Activated CD4-positive, alpha-beta memory T cell treated with anti-CD3 and anti-CD28 coated beads for 36 hours (primary cell): ENCODE results near the gene MRPL51. TPM values are rescaled to one million over a fixed set of nuclear protein-coding genes. Genes with fewer than 3 reads are reported as not detected.
A peak's percentile ranks its signal among the peaks of the same experiment; 100 is the strongest.
"Not testable (repeated sequence)": the region's sequence is repeated elsewhere in the genome, so short reads cannot be mapped to it uniquely, and the experiment has no call there.

Experiments used
- CTCF ChIA-PET: fragments of 350-600 bp; sonication (Branson Sonifier 250); formaldehyde crosslinking; loops from one replicate; lab custom pipeline; 2021; ENCODE audit warnings: antibody characterized with exemption, inconsistent platforms; lab: Charles Lee
- POLR2A ChIA-PET: fragments of 350-600 bp; sonication (Branson Sonifier 250); formaldehyde crosslinking; loops from one replicate; lab custom pipeline; 2021; ENCODE audit warnings: antibody characterized with exemption; lab: Charles Lee
- DNase-seq: peaks from one replicate; pipeline ENCODE4 v3.0.0-alpha.2; 2020
- H3K27ac Mint-ChIP-seq: one replicate; pipeline ENCODE4 v1.8.0; 2021; ENCODE audit warnings: mixed read lengths
- H3K27me3 Mint-ChIP-seq: one replicate; pipeline ENCODE4 v1.8.0; 2021; ENCODE audit warnings: mixed read lengths
- H3K36me3 Mint-ChIP-seq: one replicate; pipeline ENCODE4 v1.8.0; 2021; ENCODE audit warnings: mixed read lengths
- H3K4me1 Mint-ChIP-seq: one replicate; pipeline ENCODE4 v1.8.0; 2021; ENCODE audit warnings: low read depth, mixed read lengths
- H3K4me3 Mint-ChIP-seq: one replicate; pipeline ENCODE4 v1.8.0; 2021; ENCODE audit warnings: mild to moderate bottlenecking, mixed read lengths
- H3K9me3 Mint-ChIP-seq: one replicate; pipeline ENCODE4 v1.8.0; 2021; ENCODE audit warnings: mixed read lengths
- intact Hi-C: fragments of 100-400 bp; cut with micrococcal nuclease; formaldehyde crosslinking; loops from one replicate; pipeline ENCODE4 v1.15.1; 2023
- total RNA-seq, 2 experiments: library from RNA; stranded (reverse); gene quantifications; one replicate each; pipeline ENCODE4 v1.2.3, GENCODE V29; 2021

Gene MRPL51
- total RNA-seq, 2 experiments from 2014 or later: 289 to 312 TPM

GRCh38 chr12:6467571-6468282, 25.3 kb downstream of the MRPL51 start:
- Mint-ChIP-seq H3K4me1 (peaks cover 78% of the 10 kb centered on the region), H3K4me3 (peak overlapping the region; percentile 88), H3K36me3 (peaks cover 57% of the 10 kb centered on the region), H3K27ac (peak overlapping the region; percentile 89)
- H3K9me3 Mint-ChIP-seq, intact Hi-C loops, DNase-seq, H3K27me3 Mint-ChIP-seq: not testable (repeated sequence)
- POLR2A ChIA-PET: interaction anchor here (0.8 to 5.6 kb wide), 5 partner anchors 10 to 69 kb away, joined by 4 to 71 read pairs (median 34); partner anchors contain the start of genes GAPDH and TAPBPL
- CTCF ChIA-PET: interaction anchor here (0.7 to 4.3 kb wide), 3 partner anchors 44 to 137 kb away, joined by 3 to 59 read pairs (median 4); no protein-coding TSS in a partner anchor

- not testable (repeated sequence) for H3K27me3 Mint-ChIP-seq
Measured at GRCh38 chr12:6466751-6467150, 26.3 kb downstream of the MRPL51 start.

GRCh38 chr12:6466184-6466573, 26.9 kb downstream of the MRPL51 start:
- POLR2A ChIA-PET: interaction anchor here (0.7 to 2.2 kb wide), 10 partner anchors 10 to 71 kb away, joined by 3 to 16 read pairs (median 6); partner anchors contain the start of genes CD27 and TAPBPL
- Mint-ChIP-seq H3K9me3 (no peaks in the 10 kb centered on the region), H3K4me1 (peaks cover 84% of the 10 kb centered on the region), H3K27ac (peak overlapping the region; percentile 89), H3K4me3 (no peak overlapping the region), H3K36me3 (peaks cover 72% of the 10 kb centered on the region), H3K27me3 (no peaks in the 10 kb centered on the region)
- intact Hi-C loops: no loop called here
- DNase-seq: no peak
- CTCF ChIA-PET: interaction anchor here (0.6 to 8.4 kb wide), 30 partner anchors 9 to 145 kb away, joined by 3 to 288 read pairs (median 7); partner anchors contain the start of genes CD27, GAPDH, MRPL51 and TAPBPL

More at GRCh38 chr12:6466751-6467150, 26.3 kb downstream of the MRPL51 start:
- peaks cover 82% of the 10 kb centered on the region for H3K4me1 Mint-ChIP-seq
- H3K9me3 Mint-ChIP-seq, intact Hi-C loops, DNase-seq: not testable (repeated sequence)
- CTCF ChIA-PET: interaction anchor here (1.0 to 8.4 kb wide), 13 partner anchors 10 to 146 kb away, joined by 3 to 288 read pairs (median 12); partner anchors contain the start of genes CD27, TAPBPL and TNFRSF1A
- peak overlapping the region; percentile 89 for H3K27ac Mint-ChIP-seq
- H3K36me3 Mint-ChIP-seq: peaks cover 67% of the 10 kb centered on the region
- POLR2A ChIA-PET: interaction anchor here (1.4 to 5.6 kb wide), 6 partner anchors 43 to 70 kb away, joined by 4 to 54 read pairs (median 7); partner anchors contain the start of gene GAPDH
- H3K4me3 Mint-ChIP-seq: peak overlapping the region; percentile 49

GRCh38 chr12:6465467-6466183, 27.4 kb downstream of the MRPL51 start:
- ChIA-PET POLR2A (interaction anchor here (0.7 to 2.2 kb wide), 15 partner anchors 9 to 73 kb away, joined by 3 to 16 read pairs (median 4); partner anchors contain the start of genes CD27, MRPL51 and TAPBPL), CTCF (interaction anchor here (0.6 to 8.4 kb wide), 39 partner anchors 8 to 407 kb away, joined by 3 to 288 read pairs (median 6); partner anchors contain the start of genes CD27, GAPDH, MRPL51 and SPSB2)
- Mint-ChIP-seq H3K27ac (peak overlapping the region; percentile 72), H3K4me3 (no peak overlapping the region), H3K4me1 (peaks cover 84% of the 10 kb centered on the region), H3K9me3 (no peaks in the 10 kb centered on the region), H3K36me3 (peaks cover 77% of the 10 kb centered on the region), H3K27me3 (no peaks in the 10 kb centered on the region)
- intact Hi-C loops: loop anchor here (1.0 kb wide), 1 partner anchor 42 kb away; no protein-coding TSS in a partner anchor
- peak; percentile 45 for DNase-seq

- intact Hi-C loops: no loop called here
- DNase-seq: no peak
- Mint-ChIP-seq H3K9me3 (no peaks in the 10 kb centered on the region), H3K36me3 (peaks cover 87% of the 10 kb centered on the region), H3K4me3 (peak overlapping the region; percentile 76), H3K4me1 (peaks cover 91% of the 10 kb centered on the region), H3K27me3 (no peaks in the 10 kb centered on the region), H3K27ac (peak overlapping the region; percentile 99)
- ChIA-PET CTCF (interaction anchor here (0.8 to 8.4 kb wide), 27 partner anchors 7 to 408 kb away, joined by 3 to 288 read pairs (median 8); partner anchors contain the start of genes CD27, MRPL51, SPSB2 and TAPBPL), POLR2A (interaction anchor here (0.8 to 2.2 kb wide), 8 partner anchors 13 to 74 kb away, joined by 3 to 16 read pairs (median 5); partner anchors contain the start of genes CD27, MRPL51 and TAPBPL)
Measured at GRCh38 chr12:6464531-6464930, 28.5 kb downstream of the MRPL51 start.

- H3K27ac Mint-ChIP-seq: peak overlapping the region; percentile 99
- no peaks in the 10 kb centered on the region for H3K9me3 Mint-ChIP-seq
- DNase-seq: no peak
- ChIA-PET POLR2A (interaction anchor here (0.9 to 6.1 kb wide), 7 partner anchors 13 to 75 kb away, joined by 4 to 96 read pairs (median 54); partner anchors contain the start of genes CD27, GAPDH, MRPL51 and TAPBPL), CTCF (interaction anchor here (0.7 to 8.4 kb wide), 9 partner anchors 12 to 140 kb away, joined by 4 to 288 read pairs (median 7); partner anchors contain the start of genes CD27, GAPDH and TAPBPL)
- peaks cover 93% of the 10 kb centered on the region for H3K4me1 Mint-ChIP-seq
- intact Hi-C loops: loop anchor here (2.0 kb wide), 2 partner anchors 71 to 129 kb away; partner anchors contain the start of gene GAPDH
- H3K4me3 Mint-ChIP-seq: peak overlapping the region; percentile 76
- no peaks in the 10 kb centered on the region for H3K27me3 Mint-ChIP-seq
- peaks cover 89% of the 10 kb centered on the region for H3K36me3 Mint-ChIP-seq
Measured at GRCh38 chr12:6463858-6464257, 29.2 kb downstream of the MRPL51 start.

- peak overlapping the region; percentile 76 for H3K4me3 Mint-ChIP-seq
- peak; percentile 38 for DNase-seq
Measured at GRCh38 chr12:6463216-6463615, 29.8 kb downstream of the MRPL51 start.

GRCh38 chr12:6462234-6462995, 30.6 kb downstream of the MRPL51 start:
- peak overlapping the region; percentile 76 for H3K4me3 Mint-ChIP-seq
- H3K27ac Mint-ChIP-seq: peak overlapping the region; percentile 99
- H3K9me3 Mint-ChIP-seq: no peaks in the 10 kb centered on the region
- ChIA-PET CTCF (interaction anchor here (0.6 to 8.4 kb wide), 16 partner anchors 8 to 139 kb away, joined by 3 to 288 read pairs (median 6); partner anchors contain the start of genes CD27, MRPL51, TAPBPL and VAMP1), POLR2A (interaction anchor here (1.0 to 6.1 kb wide), 13 partner anchors 8 to 227 kb away, joined by 3 to 96 read pairs (median 11); partner anchors contain the start of genes CD27, GAPDH, MRPL51 and TAPBPL)
- H3K4me1 Mint-ChIP-seq: peaks cover 89% of the 10 kb centered on the region
- H3K36me3 Mint-ChIP-seq: peaks cover 92% of the 10 kb centered on the region
- DNase-seq: peak; percentile 71
- no peaks in the 10 kb centered on the region for H3K27me3 Mint-ChIP-seq
- intact Hi-C loops: loop anchor here (1.0 to 2.0 kb wide), 5 partner anchors 8 to 128 kb away; partner anchors contain the start of genes GAPDH and VAMP1

More at GRCh38 chr12:6463216-6463615, 29.8 kb downstream of the MRPL51 start:
- H3K27ac Mint-ChIP-seq: peak overlapping the region; percentile 99
- no peaks in the 10 kb centered on the region for H3K27me3 Mint-ChIP-seq
- CTCF ChIA-PET: interaction anchor here (0.7 to 8.4 kb wide), 9 partner anchors 11 to 140 kb away, joined by 4 to 288 read pairs (median 7); partner anchors contain the start of genes CD27, GAPDH and TAPBPL
- peaks cover 90% of the 10 kb centered on the region for H3K36me3 Mint-ChIP-seq
- H3K4me1 Mint-ChIP-seq: peaks cover 93% of the 10 kb centered on the region
- H3K9me3 Mint-ChIP-seq: no peaks in the 10 kb centered on the region
- intact Hi-C loops: loop anchor here (2.0 kb wide), 2 partner anchors 72 to 128 kb away; partner anchors contain the start of gene GAPDH
- POLR2A ChIA-PET: interaction anchor here (1.0 to 6.1 kb wide), 8 partner anchors 12 to 127 kb away, joined by 3 to 96 read pairs (median 32); partner anchors contain the start of genes CD27, GAPDH, MRPL51 and TAPBPL

GRCh38 chr12:6461401-6462233, 31.4 kb downstream of the MRPL51 start:
- peak; percentile 92 for DNase-seq
- Mint-ChIP-seq H3K9me3 (no peaks in the 10 kb centered on the region), H3K36me3 (peaks cover 91% of the 10 kb centered on the region), H3K27me3 (no peaks in the 10 kb centered on the region), H3K4me1 (peaks cover 87% of the 10 kb centered on the region), H3K27ac (peak overlapping the region; percentile 99), H3K4me3 (peak overlapping the region; percentile 76)
- POLR2A ChIA-PET: interaction anchor here (1.0 to 6.1 kb wide), 13 partner anchors 9 to 228 kb away, joined by 3 to 96 read pairs (median 11); partner anchors contain the start of genes CD27, GAPDH, MRPL51 and TAPBPL
- CTCF ChIA-PET: interaction anchor here (0.6 to 8.4 kb wide), 17 partner anchors 9 to 138 kb away, joined by 3 to 288 read pairs (median 5); partner anchors contain the start of genes CD27, MRPL51, TAPBPL and VAMP1
- intact Hi-C loops: loop anchor here (1.0 to 2.0 kb wide), 6 partner anchors 9 to 127 kb away; partner anchors contain the start of genes GAPDH, TAPBPL and VAMP1
